ENCODE measurements around the gene KRT9.

DNA sequence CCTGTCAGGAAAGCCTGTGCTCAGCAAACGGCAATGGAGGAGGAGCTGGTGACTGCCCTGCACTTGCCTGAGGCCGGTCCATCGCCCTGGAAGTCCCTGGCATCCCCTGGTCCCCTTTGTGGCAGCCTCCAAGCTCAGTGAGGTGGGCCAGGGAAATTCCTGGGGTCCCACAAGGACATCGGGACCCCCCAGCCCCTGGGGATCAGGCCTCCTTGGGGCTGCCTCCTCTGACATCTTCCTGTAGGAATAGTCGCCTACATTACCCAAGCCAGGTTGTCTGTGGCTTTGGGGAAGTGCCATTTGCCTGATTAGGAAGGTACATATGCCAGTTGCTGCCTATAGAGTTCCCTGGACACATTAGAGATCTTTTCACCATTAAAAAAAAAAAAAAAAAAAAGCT lies 7.1 kb upstream of the KRT9 start:
- TF ChIP-seq POLR2AphosphoS5 (IDR thresholded peaks at IDR 0.05; ENCODE audit: low read depth, low read length), result no peak
- TF ChIP-seq POLR2A (IDR thresholded peaks at IDR 0.05; ENCODE audit: low read depth, low read length), result no peak

All from GM12892 (cell line).